NCI-H82 treated with DMSO at 0.1 percent for 48 hours (cell line): ENCODE results near the gene RBM20.
"Not testable (repeated sequence)": the region's sequence is repeated elsewhere in the genome, so short reads cannot be mapped to it uniquely, and the experiment has no call there.

Experiments
- DNase-seq: peaks from one replicate; lab custom pipeline; 2025; ENCODE audit not compliant: unreplicated experiment; lab: John Stamatoyannopoulos, UW

Gene RBM20

DNA sequence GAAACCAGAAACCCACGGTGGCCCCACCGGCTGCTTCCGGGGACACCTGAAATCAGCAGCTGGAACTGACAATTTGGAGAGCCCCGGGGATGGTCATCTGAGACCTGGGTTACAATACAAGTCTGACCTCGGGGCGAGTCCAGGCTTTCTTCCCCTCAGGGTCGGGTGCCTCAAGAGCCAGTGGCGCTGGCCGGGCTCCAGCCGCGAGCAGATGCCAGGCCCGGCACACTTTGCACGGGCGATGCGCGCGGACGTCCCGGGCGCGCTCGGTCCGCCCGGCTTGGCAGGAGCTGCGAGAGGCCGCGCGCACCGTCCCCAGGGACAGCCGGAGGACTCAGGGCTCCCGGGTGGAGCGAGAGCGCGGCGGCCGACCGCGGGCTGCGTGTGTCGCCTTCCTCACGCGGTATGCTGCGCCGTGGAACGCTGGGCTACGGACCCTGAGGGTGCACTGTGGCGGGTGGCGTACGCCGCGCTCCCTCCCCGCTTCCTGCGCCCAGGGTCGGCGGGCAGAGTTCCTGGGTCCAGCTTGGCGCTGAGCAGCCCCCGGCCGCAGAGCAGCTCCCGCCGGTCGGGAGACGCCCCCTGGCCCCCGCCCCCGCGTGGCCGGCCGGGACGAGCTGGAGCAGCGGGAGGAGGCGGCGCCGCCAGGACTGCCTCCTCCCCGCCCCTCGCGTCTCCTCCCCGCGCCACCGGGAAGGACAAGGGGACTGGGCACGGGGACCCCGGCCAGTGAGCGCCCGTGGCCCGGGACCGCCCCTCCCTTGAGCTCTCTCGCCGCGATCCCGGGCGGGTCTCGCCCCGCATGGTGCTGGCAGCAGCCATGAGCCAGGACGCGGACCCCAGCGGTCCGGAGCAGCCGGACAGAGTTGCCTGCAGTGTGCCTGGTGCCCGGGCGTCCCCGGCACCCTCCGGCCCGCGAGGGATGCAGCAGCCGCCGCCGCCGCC is at the start of gene RBM20:
RBM20 (plus strand) TSS at position 684 of the 945 bp plus-strand sequence; CDS start at position 803, 119 bp downstream.
- DNase-seq = no peak

DNA sequence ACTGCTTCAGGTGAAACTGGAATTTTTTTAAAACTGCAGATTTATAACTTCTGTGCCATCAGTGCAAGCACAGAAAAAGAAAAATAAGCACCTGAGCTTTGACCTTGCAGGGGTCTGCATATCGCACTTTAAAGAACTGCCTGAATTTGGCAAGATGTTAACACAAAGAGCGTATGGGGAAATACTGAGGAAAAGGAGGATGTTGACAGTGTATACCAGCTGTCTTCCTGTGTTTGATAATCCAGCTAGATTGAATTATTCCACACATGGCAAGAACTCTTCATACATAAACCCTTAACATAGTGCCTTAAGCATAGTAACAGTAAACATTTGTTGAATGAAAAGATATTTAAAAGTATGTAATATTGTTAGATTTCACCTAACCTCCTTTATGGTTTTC is 46.7 kb upstream of the RBM20 start:
- DNase-seq = no peak

DNA sequence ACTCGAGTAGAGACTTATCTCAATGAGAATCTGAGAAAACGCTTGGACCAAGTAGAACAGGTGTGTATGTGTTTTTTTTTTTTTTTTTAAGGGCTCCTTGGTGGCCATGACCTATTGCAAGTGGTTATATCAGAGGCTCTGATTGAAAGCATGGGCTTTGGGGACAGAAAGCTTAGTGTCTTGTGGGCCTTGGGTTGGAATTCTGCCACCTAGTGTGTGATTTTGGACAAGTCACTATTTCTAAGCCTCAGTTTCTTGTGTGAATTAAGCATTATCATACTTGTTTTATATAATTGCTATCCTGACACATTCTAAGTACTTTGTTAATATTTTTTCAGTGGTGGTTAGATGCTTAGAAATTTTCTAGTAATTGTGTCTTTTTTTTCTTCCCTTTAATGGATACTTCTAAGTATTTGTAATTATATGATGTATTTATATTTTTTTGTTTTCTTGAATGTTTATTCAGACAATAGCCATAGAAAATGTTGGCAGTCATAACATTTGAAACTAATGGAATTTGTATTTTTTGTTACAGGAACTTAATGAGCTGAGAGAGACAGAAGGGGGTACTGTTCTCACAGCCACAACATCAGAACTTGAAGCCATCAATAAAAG is 43.5 kb upstream of the RBM20 start:
- DNase-seq = peak; percentile 46

DNA sequence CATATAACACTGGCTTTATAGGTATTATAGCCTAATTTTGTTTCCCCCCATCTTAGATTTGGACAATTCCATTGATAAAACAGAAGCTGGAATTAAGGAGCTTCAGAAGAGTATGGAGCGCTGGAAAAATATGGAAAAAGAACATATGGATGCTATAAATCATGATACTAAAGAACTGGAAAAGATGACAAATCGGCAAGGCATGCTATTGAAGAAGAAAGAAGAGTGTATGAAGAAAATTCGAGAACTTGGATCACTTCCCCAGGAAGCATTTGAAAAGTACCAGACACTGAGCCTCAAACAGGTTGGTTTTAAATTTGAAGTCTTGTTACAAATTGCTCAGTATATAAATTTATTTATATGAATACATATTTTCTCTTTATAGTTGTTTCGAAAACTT is 42.6 kb upstream of the RBM20 start:
- no peak for DNase-seq

DNA sequence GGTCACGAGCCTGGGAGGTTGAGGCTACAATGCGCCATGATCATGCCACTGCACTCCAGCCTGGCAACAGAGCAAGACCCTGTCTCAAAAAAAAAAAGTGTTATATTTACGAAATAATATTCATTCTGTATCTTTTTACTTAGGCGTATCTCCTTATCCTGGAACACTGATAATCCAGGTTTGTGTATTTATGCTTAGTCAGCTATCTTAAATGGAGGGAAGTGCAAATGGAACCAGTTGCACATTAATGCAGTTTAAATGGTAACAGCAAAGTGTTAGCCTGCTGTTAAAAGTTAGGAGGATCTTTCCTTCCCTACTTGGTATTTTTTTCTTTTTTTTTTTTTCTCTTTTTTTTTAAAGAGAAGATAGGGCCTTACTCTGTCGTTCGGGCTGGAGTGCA is 36.0 kb upstream of the RBM20 start:
- DNase-seq = no peak

DNA sequence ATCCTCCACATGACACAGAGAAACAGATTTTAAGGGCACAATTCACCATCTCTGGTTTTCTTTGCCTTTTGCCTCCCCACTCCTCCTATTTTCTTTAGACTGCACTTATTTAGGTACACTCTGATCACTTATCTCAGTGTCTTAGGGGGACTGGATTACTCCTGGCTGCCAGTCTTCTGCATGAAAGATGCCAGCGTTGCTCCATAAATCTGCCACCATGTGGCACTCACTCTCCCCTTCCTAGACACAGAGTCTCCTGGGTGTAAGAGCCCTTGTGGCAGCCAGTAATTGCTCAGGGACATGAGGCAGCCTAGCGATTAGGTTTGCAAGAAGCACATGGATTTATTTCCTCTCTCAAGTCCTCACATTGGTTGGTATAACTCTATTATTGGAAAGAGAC is 34.5 kb upstream of the RBM20 start:
- no peak for DNase-seq

DNA sequence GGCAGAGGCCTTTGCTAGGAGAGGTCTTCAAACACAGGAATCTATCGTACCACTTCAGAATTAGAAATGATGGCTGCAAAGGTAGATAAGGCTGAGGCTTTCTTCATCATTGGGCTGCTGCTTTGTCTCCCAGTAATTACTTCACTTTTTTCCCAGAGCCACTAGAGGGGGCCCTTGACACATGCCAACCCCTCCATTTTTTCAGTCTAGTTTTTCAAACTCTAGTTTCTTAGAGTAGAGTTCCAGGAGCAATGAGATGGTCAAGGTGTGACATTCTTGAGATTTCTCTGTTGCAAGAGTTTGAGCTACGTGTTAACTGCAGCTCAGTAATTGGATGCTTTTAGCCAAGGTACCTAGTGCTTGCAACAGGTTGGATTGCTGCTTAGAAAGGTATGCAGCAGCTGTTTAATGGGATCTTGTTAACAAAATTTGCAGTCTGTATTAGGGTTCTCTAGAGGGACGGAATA is 33.8 kb upstream of the RBM20 start:
- peak; percentile 21 for DNase-seq

DNA sequence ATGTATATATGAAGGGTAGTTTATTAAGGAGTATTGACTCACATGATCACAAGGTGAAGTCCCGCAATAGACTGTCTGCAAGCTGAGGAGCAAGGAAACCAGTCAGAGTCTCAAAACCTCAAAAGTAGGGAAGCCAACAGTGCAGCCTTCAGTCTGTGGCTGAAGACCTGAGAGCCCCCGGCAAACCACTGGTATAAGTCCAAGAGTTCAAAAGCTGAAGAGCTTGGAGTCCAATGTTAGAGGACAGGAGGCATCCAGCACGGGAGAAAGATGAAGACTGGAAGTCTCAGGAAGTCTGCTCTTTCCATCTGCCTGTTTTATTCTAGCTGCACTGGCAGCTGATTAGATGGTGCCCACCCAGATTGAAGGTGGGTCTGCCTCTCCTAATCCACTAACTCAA is 33.4 kb upstream of the RBM20 start:
- not testable (repeated sequence) for DNase-seq

DNA sequence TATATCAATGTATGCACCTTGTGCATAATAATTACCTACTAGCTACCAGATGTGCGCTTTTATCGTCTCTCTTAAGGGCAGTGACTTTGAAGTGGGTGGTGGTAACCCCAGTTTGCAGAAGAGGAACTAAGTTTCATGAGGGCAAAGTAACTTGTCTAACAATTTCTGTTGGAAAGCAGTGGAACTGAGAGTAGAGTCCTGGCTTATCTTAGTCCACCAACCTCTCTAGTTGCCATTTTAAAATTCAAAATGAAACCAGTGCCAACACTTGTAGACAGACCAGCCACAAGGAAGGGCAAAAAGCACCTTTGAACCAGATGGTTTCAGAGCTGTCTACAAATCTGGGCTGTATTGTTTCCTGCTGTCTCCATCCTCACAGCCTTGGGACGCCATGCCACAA is 32.0 kb upstream of the RBM20 start:
- no peak for DNase-seq

DNA sequence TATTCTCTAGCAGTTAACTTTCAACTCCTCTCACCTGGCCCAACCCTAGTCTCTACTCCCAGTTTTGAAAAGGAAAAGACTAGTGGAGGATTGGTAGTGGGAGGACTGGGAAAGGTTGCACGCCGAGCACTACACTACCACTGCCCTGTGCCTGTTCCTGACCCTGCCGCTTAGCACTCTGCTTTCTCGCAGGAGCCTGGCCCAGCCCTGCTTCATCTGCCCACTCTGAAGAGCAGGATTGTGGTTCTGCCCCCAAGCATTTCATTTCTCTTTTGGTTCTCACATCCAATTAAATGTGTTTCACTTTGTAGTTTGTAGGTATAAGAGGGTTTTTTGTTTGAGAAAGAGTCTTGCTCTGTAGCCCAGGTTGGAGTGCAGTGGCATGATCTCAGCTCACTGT is 31.5 kb upstream of the RBM20 start:
- DNase-seq = no peak

DNA sequence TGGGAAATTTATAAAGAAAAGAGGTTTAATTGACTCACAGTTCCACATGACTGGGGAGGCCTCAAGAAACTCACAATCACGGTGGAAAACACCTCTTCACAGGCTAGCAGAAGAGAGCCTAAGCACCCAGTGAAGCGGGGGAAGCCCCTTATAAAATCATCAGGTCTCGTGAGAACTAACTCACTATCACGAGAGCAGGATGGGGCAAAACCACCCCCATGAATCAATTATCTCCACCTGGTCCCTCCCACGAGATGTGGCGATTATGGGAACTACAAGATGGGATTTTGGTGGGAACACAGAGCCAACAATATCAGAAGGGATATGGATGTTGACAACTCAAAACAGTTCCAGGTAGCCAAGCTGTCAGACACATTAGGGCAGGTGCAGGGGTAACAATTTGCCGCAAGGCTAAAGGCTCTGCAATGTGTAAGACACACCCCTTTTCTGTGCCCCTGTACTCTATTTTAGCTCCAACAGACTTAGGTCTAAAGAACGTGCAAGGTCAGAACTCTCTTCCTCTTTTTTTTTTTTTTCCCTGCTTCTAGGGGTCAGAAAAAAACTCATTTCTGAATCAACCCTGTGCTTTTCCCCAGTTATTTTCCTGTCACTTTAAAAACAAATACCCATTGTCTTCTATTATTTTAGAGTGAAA is 30.7 kb upstream of the RBM20 start:
- no peak for DNase-seq

DNA sequence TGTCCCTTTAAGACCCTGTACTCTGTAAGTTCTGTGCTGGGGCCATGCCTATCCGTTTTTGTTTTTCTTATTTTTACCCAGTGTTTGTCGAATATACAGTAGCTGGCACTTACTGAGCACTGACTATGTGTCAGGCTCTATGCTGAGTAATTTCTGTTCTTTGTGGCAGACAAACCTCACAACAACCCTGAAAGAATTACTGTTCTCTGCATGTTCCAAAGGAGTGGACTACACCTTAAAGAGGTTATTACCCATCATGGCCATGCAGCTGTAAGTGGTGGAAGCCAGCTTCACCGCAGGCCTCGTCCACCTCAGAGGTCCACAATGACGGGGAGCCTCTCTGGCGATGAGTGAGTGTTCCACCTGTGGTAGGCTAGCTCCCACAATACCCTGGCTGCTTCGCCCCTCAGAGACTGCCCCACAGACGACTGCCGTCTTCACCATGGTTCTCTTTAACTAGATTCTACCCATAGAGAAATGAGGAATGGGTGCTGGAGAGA is 30.1 kb upstream of the RBM20 start:
- no peak for DNase-seq

DNA sequence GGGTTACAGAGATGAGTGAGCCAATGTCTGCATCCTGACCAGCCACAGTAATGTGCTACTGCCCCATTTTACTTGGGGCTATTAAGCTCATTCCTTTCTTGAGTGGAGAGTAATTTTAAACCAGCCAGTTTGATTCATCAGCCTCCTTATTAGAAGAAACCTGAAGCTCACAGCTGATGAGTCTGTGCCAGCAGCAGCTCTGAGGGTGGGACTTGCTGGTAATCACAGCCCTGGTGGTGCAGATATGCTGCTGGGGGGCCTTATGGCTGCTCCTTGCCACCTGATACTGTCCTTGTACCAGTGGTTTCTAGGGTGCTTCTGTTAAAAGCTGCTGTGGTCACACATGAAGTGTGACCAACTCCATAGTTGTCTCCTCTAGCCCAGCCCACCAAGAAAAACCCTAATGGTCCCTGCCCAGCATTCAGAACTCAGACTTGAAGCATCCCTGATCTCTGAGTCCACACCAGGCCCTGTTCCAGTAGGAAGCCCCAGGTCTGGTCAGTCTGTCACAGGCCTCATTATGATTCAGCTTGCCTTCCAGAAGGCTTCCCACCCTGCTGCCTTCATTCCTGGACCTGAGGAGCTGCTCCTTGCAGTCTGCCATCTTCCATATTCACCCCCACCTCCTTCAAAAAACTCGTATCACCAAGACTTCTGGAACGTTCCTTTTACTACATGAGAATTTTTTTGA is 28.9 kb upstream of the RBM20 start:
- DNase-seq = no peak

DNA sequence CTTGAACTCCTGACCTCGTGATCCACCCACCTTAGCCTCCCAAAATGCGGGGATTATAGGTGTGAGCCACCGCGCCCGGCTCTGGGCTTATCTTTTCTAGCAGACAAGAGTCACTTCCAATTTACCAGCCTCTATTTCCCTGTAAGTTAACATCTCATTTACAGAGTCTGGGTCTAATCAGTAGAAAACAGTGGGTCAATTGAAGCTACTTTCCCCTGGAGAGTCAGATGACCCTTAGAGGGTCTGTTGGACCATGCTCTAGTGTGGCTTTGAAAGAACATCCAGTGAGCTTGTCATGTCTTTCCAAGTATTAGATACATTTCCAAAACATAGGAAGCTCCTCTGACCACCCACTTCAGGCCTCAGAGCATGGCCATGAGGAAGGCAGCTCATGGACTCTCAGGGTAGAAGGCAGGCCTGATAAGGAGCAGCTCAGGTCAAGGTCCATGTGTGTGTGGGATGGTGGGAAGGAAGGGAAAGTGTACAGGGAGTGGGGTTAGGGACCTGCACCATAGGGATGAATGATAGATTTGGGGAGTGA is 27.6 kb upstream of the RBM20 start:
- no peak for DNase-seq

DNA sequence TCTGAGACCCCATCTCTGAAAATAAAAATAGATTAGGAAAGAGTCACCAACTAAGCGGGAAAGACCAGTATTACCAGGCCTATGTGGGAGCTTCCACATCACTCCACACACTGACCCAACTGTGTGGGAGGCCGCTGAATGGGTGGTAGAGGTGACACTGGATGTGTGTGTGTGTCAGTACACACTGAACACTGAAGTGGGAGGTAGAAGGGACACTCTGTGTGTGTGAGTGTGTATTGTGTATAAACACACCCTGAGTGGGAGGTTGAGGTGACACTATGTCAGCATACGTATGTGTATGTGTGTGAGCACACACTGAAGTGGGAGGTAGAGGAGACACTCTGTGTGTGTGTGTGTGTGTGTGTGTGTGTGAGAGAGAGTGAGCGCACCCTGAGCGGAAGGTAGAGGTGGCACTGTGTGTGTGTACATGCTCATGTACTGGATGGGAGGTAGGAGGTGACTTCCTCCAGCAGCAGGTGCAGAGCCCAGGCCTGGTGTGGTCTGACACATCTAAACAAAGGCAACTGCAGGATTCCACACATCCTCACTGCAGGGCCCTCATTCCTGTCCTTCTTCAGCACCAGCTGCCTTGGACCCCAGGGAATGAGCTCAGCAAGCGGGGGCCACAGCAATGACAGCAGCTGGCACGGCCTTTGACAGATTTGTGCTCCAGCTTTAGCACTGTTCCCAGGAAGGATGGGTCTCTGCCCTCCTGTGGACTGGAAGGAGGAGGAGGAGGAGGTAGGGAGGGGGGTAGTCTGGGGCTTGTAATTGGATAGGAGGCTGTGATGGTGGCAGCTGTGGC is 26.5 kb upstream of the RBM20 start:
- DNase-seq = peak; percentile 74

DNA sequence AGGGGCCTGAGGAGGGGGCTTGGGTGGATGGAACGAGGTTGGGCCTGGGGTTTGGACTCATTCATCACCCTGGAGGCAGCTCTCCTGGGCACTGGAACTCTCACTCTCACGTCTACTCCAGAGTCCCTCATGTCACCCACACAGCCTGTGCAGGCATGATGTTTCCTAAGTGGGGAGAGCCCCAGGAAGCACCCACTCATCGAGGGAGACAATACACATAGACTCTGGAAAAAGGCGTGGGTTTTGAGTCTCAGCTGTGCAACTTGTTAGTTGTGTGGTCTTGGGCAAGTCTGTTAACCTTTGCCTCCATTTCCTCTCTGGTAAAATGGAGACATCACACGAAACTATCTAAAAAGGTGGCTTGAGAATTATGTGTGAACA is 25.9 kb upstream of the RBM20 start:
- no peak for DNase-seq

DNA sequence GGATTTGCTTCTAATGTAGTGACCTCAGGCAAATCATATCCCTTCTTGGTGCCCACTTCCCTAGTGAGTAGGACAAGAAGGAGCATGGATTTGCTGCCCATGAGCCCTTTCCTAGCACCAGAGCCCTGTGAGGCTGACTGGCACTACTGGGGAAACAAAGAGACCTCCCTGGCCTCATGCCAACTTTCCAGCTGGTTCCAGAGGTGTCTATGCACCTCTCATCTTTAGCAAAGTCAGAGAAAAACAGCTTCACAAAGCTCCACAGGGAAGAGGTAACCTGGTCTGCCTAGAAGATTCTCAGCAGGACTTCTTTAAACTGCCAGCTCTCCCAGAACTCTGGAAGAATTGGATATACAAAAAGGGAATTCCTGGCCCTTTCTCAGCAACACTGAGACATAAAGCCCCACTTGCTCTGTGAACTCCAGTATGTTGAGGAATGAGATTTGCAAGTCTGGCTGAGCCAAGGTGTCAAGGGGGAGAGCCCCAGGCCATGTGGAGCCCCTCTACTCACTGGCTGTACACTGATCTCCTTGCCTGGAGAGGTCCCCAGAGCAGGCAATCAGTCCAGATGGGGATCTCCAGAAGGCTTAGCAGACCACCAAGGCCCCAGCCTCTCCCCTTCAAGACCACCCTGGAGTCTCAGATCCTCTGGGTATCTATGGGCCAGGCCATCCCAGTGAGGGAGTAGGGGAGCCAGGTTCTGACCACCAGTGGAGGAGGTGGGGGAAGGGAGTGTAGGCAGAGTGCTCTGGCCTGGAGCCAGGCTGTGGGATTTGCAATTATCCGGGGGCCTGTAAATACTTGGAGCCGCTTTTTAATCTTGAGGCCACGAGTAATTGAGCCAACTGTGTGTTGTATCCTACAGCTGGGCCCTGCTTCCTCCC is 24.4 kb upstream of the RBM20 start:
- peak; percentile 85 for DNase-seq

DNA sequence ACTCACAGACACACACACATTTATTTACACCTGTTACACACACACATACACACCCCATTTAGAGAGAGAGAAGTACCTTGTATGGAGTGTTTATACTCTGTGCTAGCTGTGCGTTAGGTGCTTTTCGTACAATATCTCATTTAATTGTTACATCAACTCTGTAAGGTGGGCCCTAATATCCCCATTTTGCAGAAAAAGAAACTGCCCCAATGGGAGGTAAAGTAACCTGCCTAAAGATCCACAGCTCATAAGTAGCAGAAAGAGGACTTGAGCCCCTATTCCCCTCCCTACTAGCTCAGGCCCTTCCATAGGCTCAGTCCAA is 23.8 kb upstream of the RBM20 start:
- DNase-seq = no peak

DNA sequence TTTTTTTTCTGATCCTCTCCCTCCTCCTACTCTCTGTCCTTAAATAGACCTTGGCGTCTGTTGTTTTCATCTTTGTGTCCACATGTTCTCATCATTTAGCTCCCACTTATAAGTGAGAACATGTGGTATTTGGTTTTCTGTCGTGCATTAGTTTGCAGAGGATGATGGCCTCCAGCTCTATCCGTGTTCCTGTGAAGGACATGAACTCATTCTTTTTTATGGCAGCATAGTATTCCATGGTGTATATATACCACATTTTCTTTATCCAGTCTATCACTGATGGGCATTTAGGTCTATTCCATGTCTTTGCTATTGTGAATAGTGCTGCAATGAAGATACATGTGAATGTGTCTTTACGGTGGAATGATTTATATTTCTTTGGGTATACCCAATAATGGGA is 20.8 kb upstream of the RBM20 start:
- DNase-seq = not testable (repeated sequence)
